ENCODE measurements around the gene CDC37. TPM values are rescaled to one million over a fixed set of nuclear protein-coding genes. Genes with fewer than 3 reads are reported as not detected.
A peak's percentile ranks its signal among the peaks of the same experiment; 100 is the strongest.

The CDC37 gene
- total RNA-seq, 1 experiment from 2014 or later = 154 TPM

- no peaks in the 10 kb centered on the region for H3K36me3 Mint-ChIP-seq (ENCODE audit: insufficient read depth, unreplicated experiment)
- H3K4me3 Mint-ChIP-seq (ENCODE audit: unreplicated experiment) = no peak overlapping the region
- peaks cover 15% of the 10 kb centered on the region for H3K4me1 ChIP-seq
- peaks cover 32% of the 10 kb centered on the region for H3K27me3 Mint-ChIP-seq (ENCODE audit: insufficient read depth, unreplicated experiment)
- intact Hi-C loops (cut with micrococcal nuclease; ENCODE audit: unreplicated experiment) = no loop called here
- DNase-seq = no peak
- no peaks in the 10 kb centered on the region for H3K9me3 Mint-ChIP-seq (ENCODE audit: unreplicated experiment)
- no peaks in the 10 kb centered on the region for H3K9me3 ChIP-seq
- BruUV-seq (replicated peaks) = no TSS peak
- H3K27me3 ChIP-seq (replicated peaks; ENCODE audit: control insufficient read depth, insufficient read depth, low read length) = peaks cover 7% of the 10 kb centered on the region
- ChIA-PET CTCF (interaction anchor here (0.5 to 1.4 kb wide), 3 partner anchors 19 to 190 kb away, joined by 5 to 10 read pairs (median 6); partner anchors contain the start of gene CDC37), POLR2A (no interaction called here)
- TF ChIP-seq, protein P1, sequence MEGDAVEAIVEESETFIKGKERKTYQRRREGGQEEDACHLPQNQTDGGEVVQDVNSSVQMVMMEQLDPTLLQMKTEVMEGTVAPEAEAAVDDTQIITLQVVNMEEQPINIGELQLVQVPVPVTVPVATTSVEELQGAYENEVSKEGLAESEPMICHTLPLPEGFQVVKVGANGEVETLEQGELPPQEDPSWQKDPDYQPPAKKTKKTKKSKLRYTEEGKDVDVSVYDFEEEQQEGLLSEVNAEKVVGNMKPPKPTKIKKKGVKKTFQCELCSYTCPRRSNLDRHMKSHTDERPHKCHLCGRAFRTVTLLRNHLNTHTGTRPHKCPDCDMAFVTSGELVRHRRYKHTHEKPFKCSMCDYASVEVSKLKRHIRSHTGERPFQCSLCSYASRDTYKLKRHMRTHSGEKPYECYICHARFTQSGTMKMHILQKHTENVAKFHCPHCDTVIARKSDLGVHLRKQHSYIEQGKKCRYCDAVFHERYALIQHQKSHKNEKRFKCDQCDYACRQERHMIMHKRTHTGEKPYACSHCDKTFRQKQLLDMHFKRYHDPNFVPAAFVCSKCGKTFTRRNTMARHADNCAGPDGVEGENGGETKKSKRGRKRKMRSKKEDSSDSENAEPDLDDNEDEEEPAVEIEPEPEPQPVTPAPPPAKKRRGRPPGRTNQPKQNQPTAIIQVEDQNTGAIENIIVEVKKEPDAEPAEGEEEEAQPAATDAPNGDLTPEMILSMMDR (IDR thresholded peaks at IDR 0.05; ENCODE audit: insufficient read depth in 1 of 2, low read depth in 1 of 2, low read length in 1 of 2, severe bottlenecking in 1 of 2, unreplicated experiment in 1 of 2) = no peak
- H3K4me1 Mint-ChIP-seq (ENCODE audit: low read depth, unreplicated experiment) = peaks cover 16% of the 10 kb centered on the region
- H3K4me3 ChIP-seq (ENCODE audit: low read depth, low read length) = no peak overlapping the region
- no peak overlapping the region for H3K27ac Mint-ChIP-seq (ENCODE audit: unreplicated experiment)
- no peaks in the 10 kb centered on the region for H3K36me3 ChIP-seq (ENCODE audit: control insufficient read depth, insufficient read depth, low read length)
Observed at GRCh38 chr19:10422846-10423245, 19.5 kb upstream of the CDC37 start.

DNA sequence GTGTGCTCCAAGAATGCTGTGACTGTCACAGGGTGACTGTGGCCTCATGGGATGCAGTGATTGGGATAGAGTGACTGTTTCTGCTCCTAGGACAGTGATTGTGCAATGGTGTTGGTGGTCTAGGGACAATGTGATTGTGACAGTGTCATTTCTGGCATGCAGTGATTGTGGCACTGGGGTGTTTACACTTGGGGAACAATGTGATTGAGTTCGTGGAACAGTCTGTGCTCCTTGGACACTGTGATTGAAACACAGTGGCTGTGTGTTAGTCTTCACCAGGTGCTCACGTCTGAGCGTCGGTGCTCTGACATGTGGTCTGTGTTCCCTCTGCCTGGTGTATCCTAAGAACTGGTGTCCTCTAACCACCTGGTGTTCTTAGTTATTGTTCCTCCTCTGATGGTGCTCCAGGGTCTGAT, 18.7 kb upstream of the CDC37 start:
- intact Hi-C loops (cut with micrococcal nuclease; ENCODE audit: unreplicated experiment) = no loop called here
- Histone ChIP-seq H3K27me3 (replicated peaks; ENCODE audit: control insufficient read depth, insufficient read depth, low read length) (peaks cover 7% of the 10 kb centered on the region), H3K4me1 (peaks cover 15% of the 10 kb centered on the region), H3K36me3 (ENCODE audit: control insufficient read depth, insufficient read depth, low read length) (no peaks in the 10 kb centered on the region), H3K4me3 (ENCODE audit: low read depth, low read length) (no peak overlapping the region), H3K9me3 (no peaks in the 10 kb centered on the region)
- Mint-ChIP-seq H3K4me3 (ENCODE audit: unreplicated experiment) (no peak overlapping the region), H3K27ac (ENCODE audit: unreplicated experiment) (no peak overlapping the region), H3K4me1 (ENCODE audit: low read depth, unreplicated experiment) (peaks cover 16% of the 10 kb centered on the region), H3K36me3 (ENCODE audit: insufficient read depth, unreplicated experiment) (no peaks in the 10 kb centered on the region), H3K9me3 (ENCODE audit: unreplicated experiment) (no peaks in the 10 kb centered on the region), H3K27me3 (ENCODE audit: insufficient read depth, unreplicated experiment) (peaks cover 30% of the 10 kb centered on the region)
- no peak for DNase-seq
- ChIA-PET CTCF (interaction anchor here (0.6 kb wide), 1 partner anchor 110 kb away, joined by 6 read pairs; no protein-coding TSS in a partner anchor), POLR2A (no interaction called here)
- TF ChIP-seq, protein P1 (IDR thresholded peaks at IDR 0.05; ENCODE audit: insufficient read depth in 1 of 2, low read depth in 1 of 2, low read length in 1 of 2, severe bottlenecking in 1 of 2, unreplicated experiment in 1 of 2) = no peak
- no TSS peak for BruUV-seq (replicated peaks)

DNA sequence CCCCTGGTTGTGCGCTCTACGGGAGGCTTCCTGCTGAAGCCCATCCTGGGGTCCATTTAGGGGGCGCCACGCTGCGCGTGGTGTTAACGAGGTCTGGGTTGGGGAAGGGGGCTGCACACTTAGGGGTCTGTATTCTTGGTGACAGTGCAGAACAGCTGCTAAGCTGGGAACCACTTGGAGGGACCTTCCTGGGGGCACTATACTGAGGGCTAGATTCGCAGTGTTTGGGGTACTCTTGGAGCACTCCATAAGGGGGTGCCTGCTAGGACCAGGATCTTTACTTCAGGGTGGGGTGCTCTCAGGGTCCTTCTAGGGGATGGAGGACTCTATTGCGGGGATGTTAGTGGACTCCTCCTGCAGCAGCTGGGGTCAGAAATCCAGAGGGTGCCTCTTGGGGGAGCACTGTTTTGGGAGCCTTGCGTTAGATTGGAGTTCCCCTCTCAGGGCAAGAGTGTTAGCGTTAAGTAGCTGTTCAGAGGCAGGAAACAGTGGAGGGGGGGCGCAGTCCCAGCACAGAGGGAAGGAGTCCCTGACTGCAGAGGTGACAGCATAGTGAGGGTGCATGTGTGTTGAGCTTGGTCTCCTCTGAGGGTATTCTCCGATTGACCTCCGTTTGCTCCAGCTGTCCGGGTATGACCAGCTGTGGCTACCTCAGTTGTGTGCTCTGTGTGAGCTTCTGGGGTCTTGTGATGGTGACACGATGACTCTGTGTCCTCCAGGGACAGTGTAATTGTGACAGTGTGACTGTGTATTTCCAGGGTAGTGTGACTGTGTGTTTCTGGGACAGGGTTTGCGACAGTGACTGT, 18.1 kb upstream of the CDC37 start:
- no peak for DNase-seq
- Histone ChIP-seq H3K36me3 (ENCODE audit: control insufficient read depth, insufficient read depth, low read length) (no peaks in the 10 kb centered on the region), H3K4me3 (ENCODE audit: low read depth, low read length) (no peak overlapping the region), H3K4me1 (peaks cover 15% of the 10 kb centered on the region), H3K27me3 (replicated peaks; ENCODE audit: control insufficient read depth, insufficient read depth, low read length) (peaks cover 7% of the 10 kb centered on the region), H3K9me3 (no peaks in the 10 kb centered on the region)
- POLR2A ChIA-PET = no interaction called here
- BruUV-seq (replicated peaks) = no TSS peak
- Mint-ChIP-seq H3K36me3 (ENCODE audit: insufficient read depth, unreplicated experiment) (peaks cover 4% of the 10 kb centered on the region), H3K4me1 (ENCODE audit: low read depth, unreplicated experiment) (peaks cover 16% of the 10 kb centered on the region), H3K27me3 (ENCODE audit: insufficient read depth, unreplicated experiment) (peaks cover 32% of the 10 kb centered on the region), H3K27ac (ENCODE audit: unreplicated experiment) (no peak overlapping the region), H3K9me3 (ENCODE audit: unreplicated experiment) (no peaks in the 10 kb centered on the region), H3K4me3 (ENCODE audit: unreplicated experiment) (peak overlapping the region; percentile 47)
- CTCF ChIA-PET = interaction anchor here (0.6 kb wide), 2 partner anchors 110 to 223 kb away, joined by 3 to 6 read pairs; no protein-coding TSS in a partner anchor
- intact Hi-C loops (cut with micrococcal nuclease; ENCODE audit: unreplicated experiment) = no loop called here
- TF ChIP-seq, protein P1 (IDR thresholded peaks at IDR 0.05; ENCODE audit: insufficient read depth in 1 of 2, low read depth in 1 of 2, low read length in 1 of 2, severe bottlenecking in 1 of 2, unreplicated experiment in 1 of 2) = no peak
